ENCODE results near the gene FGF4. TPM values are rescaled to one million over a fixed set of nuclear protein-coding genes. Genes with fewer than 3 reads are reported as not detected.

The FGF4 gene
- total and polyA plus RNA-seq, 11 donors = not detected

DNA sequence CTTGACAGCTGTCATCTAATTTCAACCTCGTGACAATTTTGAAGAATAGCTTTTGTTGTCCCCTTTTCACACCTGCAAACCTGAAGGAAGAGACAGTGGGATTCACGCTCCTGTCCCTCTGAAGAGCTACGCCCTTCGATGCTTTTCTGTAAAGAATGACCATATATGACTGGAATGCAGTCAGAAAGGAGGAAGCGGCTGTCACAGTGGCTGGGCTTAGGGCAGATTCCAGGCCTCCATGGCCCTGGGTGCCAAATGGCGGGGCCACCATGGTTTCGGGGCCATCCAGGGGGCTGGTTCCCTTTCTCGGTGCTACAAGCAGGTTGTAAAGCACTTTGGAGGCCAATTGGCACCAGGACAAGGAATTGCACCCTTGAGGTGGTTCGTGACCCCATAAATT is 49.1 kb downstream of the FGF4 start:
- H3K9me3 ChIP-seq = no peaks in the 10 kb centered on the region
- ATAC-seq (no peak), DNase-seq (no peak)
- WGBS, 4 donors = 66 to 71% (median 68%) methylated on average over 9 of the region's 9 CpGs
- H3K27me3 ChIP-seq = peaks cover 0 to 70% (median 11%) of the 10 kb centered on the region in 9 donors
- no peaks in the 10 kb centered on the region for H3K4me1 ChIP-seq
- no peak overlapping the region for H3K27ac ChIP-seq
- H3K4me3 ChIP-seq = no peak overlapping the region
- no peaks in the 10 kb centered on the region for H3K36me3 ChIP-seq
- intact Hi-C loops (cut with DNase I) = no loop called here
- TF ChIP-seq POLR2A (IDR thresholded peaks at IDR 0.05) = no peak
- TF ChIP-seq, protein P1, sequence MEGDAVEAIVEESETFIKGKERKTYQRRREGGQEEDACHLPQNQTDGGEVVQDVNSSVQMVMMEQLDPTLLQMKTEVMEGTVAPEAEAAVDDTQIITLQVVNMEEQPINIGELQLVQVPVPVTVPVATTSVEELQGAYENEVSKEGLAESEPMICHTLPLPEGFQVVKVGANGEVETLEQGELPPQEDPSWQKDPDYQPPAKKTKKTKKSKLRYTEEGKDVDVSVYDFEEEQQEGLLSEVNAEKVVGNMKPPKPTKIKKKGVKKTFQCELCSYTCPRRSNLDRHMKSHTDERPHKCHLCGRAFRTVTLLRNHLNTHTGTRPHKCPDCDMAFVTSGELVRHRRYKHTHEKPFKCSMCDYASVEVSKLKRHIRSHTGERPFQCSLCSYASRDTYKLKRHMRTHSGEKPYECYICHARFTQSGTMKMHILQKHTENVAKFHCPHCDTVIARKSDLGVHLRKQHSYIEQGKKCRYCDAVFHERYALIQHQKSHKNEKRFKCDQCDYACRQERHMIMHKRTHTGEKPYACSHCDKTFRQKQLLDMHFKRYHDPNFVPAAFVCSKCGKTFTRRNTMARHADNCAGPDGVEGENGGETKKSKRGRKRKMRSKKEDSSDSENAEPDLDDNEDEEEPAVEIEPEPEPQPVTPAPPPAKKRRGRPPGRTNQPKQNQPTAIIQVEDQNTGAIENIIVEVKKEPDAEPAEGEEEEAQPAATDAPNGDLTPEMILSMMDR (IDR thresholded peaks at IDR 0.05) = no peak

DNA sequence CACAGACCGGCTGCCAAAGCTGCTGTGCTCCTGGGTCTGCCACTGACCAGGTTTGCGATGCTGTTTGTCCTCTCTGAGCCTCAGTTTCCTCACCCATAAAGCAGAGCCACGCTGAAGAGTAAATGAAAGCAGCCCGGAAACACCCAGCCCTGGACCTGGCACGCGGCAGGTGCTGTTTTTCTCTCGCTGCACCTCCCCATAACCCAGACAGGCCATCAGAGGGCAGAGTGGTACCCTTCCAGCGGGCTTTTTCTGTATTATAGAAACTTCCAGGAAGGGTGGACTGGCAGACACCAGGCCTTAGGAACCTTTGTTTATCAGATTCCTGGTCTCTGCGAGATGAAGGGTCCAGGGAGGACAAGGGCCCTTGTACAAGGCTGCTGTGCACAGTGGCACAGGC is 53.4 kb downstream of the FGF4 start:
- ATAC-seq = peak in 1 of 4 donors; percentile 31
- no peak overlapping the region for H3K27ac ChIP-seq
- H3K36me3 ChIP-seq = no peaks in the 10 kb centered on the region
- peaks cover 0 to 9% (median 0%) of the 10 kb centered on the region in 12 donors for H3K4me1 ChIP-seq
- WGBS, 4 donors = 44 to 54% (median 49%) methylated on average over 8 to 9 of the region's 9 CpGs
- intact Hi-C loops (cut with DNase I) = no loop called here
- peaks cover 9 to 79% (median 24%) of the 10 kb centered on the region in 9 donors for H3K27me3 ChIP-seq
- TF ChIP-seq, protein P1 (IDR thresholded peaks at IDR 0.05) = peak in 2 of 12 donors; percentile 9 to 22
- no peak for TF ChIP-seq POLR2A (IDR thresholded peaks at IDR 0.05)
- no peaks in the 10 kb centered on the region for H3K9me3 ChIP-seq
- no peak overlapping the region for H3K4me3 ChIP-seq
- DNase-seq = no peak

DNA sequence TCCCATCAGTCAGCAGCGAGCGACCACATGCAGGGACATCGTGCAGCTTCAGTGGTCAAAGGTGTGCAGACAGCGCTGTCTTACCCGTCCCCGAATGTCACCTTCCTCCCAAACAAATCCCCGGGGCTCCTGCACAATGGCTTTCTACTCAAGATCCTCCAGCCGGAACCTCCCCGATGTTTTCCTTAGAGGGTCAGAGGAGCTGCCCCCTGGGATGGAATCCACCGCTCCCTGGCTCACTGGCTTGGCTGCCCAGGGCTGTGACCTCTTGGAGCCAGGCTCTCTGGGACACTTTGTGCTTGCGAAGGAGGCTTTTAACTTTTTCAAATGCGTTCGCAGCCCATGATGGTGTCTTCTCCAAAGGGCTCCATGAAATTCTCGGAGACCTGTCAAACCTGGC is 54.0 kb downstream of the FGF4 start:
- no peaks in the 10 kb centered on the region for H3K9me3 ChIP-seq
- WGBS, 4 donors = 53 to 58% (median 56%) methylated on average over 13 to 14 of the region's 14 CpGs
- intact Hi-C loops (cut with DNase I) = no loop called here
- peaks cover 9 to 83% (median 24%) of the 10 kb centered on the region in 9 donors for H3K27me3 ChIP-seq
- DNase-seq = no peak
- no peak for ATAC-seq
- H3K4me3 ChIP-seq = no peak overlapping the region
- H3K4me1 ChIP-seq = peaks cover 0 to 9% (median 0%) of the 10 kb centered on the region in 12 donors
- H3K27ac ChIP-seq = no peak overlapping the region
- no peak for TF ChIP-seq POLR2A (IDR thresholded peaks at IDR 0.05)
- TF ChIP-seq, protein P1 (IDR thresholded peaks at IDR 0.05) = no peak
- H3K36me3 ChIP-seq = no peaks in the 10 kb centered on the region

Other genes starting within 250 kb of the FGF4 start
- 100 to 1,000 TPM; 104 to 312 (median 162) TPM for gene CCND1, start 134.2 kb downstream of the FGF4 start, total RNA-seq
- 10 to 100 TPM; 27.9 to 50.5 TPM for gene CCND1, start 134.2 kb downstream of the FGF4 start, polyA plus RNA-seq
- gene LTO1, start 100.0 kb downstream of the FGF4 start, total RNA-seq = 10 to 100 TPM in 1 of 9 donors, 1 to 10 TPM in 8; 4.1 to 13.4 (median 8.4) TPM
- gene LTO1, start 100.0 kb downstream of the FGF4 start, polyA plus RNA-seq = 10 to 100 TPM; 10.9 to 14.4 TPM
- gene FGF19, start 71.3 kb downstream of the FGF4 start, total RNA-seq = not detected
- gene FGF19, start 71.3 kb downstream of the FGF4 start, polyA plus RNA-seq = not detected
- not detected for gene FGF3, start 44.1 kb upstream of the FGF4 start, total RNA-seq
- not detected for gene FGF3, start 44.1 kb upstream of the FGF4 start, polyA plus RNA-seq

Measured in heart left ventricle (tissue), 16 donors.